Muscle layer of duodenum (tissue), 2 donors: Measurements from ENCODE around the gene OBSCN.

ENCODE experiments used
- H3K27ac ChIP-seq: one replicate; pipeline ENCODE4 v1.7.0; 2013; ENCODE audit warnings: mild to moderate bottlenecking, low read length
- H3K27me3 ChIP-seq: one replicate; pipeline ENCODE4 v1.7.0; 2013; ENCODE audit warnings: low read depth, mild to moderate bottlenecking, control low read depth, low read length
- H3K36me3 ChIP-seq, 2 donors: one replicate each; pipeline ENCODE4 v1.7.0; 2013; ENCODE audit warnings: low read length in 2 of 2, control low read depth in 1 of 2, mild to moderate bottlenecking in 1 of 2; ENCODE audit not compliant: insufficient read depth in 2 of 2, control insufficient read depth in 1 of 2
- H3K4me1 ChIP-seq, 2 donors: one replicate each; pipeline ENCODE4 v1.7.0; 2013; ENCODE audit warnings: low read length in 2 of 2, mild to moderate bottlenecking in 2 of 2, control low read depth in 1 of 2, moderate library complexity in 1 of 2; ENCODE audit not compliant: insufficient read depth in 2 of 2, control insufficient read depth in 1 of 2
- H3K4me3 ChIP-seq, 2 donors: one replicate each; pipeline ENCODE4 v1.7.0; 2013; ENCODE audit warnings: low read length in 2 of 2, low read depth in 1 of 2, mild to moderate bottlenecking in 1 of 2
- H3K9me3 ChIP-seq, 2 donors: one replicate each; pipeline ENCODE4 v1.7.0; 2013; ENCODE audit warnings: low read length in 2 of 2, control low read depth in 1 of 2, mild to moderate bottlenecking in 1 of 2; ENCODE audit not compliant: control insufficient read depth in 1 of 2
- donor health status: healthy.

OBSCN gene

GRCh38 chr1:228285661-228286504 lies 78.0 kb downstream of the OBSCN start:
- no peak overlapping the region for H3K4me3 ChIP-seq
- no peaks in the 10 kb centered on the region for H3K9me3 ChIP-seq
- peaks cover 0 to 14% of the 10 kb centered on the region in 2 donors for H3K36me3 ChIP-seq
- H3K4me1 ChIP-seq, result no peaks in the 10 kb centered on the region
- no peaks in the 10 kb centered on the region for H3K27me3 ChIP-seq
- H3K27ac ChIP-seq, result no peak overlapping the region

GRCh38 chr1:228286505-228287417 lies 78.9 kb downstream of the OBSCN start:
- Histone ChIP-seq H3K36me3 (peaks cover 0 to 13% of the 10 kb centered on the region in 2 donors), H3K4me1 (no peaks in the 10 kb centered on the region), H3K4me3 (no peak overlapping the region), H3K9me3 (no peaks in the 10 kb centered on the region), H3K27ac (no peak overlapping the region), H3K27me3 (no peaks in the 10 kb centered on the region)

GRCh38 chr1:228287541-228288425 lies 79.9 kb downstream of the OBSCN start:
- Histone ChIP-seq H3K4me3 (no peak overlapping the region), H3K27ac (no peak overlapping the region), H3K36me3 (peaks cover 0 to 3% of the 10 kb centered on the region in 2 donors), H3K27me3 (no peaks in the 10 kb centered on the region), H3K4me1 (no peaks in the 10 kb centered on the region), H3K9me3 (no peaks in the 10 kb centered on the region)

DNA sequence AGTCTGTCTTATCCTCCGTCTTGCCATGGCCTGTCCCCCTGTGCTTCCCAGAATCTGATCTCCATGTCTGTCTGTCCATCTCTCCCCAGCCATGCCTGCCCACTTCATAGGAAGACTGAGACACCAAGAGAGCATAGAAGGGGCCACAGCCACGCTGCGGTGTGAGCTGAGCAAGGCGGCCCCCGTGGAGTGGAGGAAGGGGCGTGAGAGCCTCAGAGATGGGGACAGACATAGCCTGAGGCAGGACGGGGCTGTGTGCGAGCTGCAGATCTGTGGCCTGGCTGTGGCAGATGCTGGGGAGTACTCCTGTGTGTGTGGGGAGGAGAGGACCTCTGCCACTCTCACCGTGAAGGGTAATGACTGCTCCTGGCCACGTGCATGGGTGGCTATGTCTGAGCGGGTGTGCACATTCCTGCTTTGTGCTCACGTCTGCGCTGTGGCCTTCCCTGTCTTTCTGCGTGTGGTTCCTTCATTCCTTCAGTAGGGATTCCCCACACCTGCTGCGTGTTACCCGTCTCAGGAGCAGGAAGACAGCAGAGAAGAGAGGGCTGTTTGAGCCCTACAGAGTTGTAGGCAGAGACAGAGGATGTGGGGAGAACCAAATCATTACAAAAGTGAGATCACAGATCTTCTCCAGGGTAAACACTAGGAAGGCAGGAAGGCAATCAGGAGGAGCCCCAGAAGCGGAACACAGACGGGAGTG lies 80.8 kb downstream of the OBSCN start:
- H3K9me3 ChIP-seq, result no peaks in the 10 kb centered on the region
- peaks cover 0 to under 1% of the 10 kb centered on the region in 2 donors for H3K36me3 ChIP-seq
- no peaks in the 10 kb centered on the region for H3K27me3 ChIP-seq
- H3K4me3 ChIP-seq, result no peak overlapping the region
- no peak overlapping the region for H3K27ac ChIP-seq
- no peaks in the 10 kb centered on the region for H3K4me1 ChIP-seq

- H3K36me3 ChIP-seq, result peaks cover 0 to 6% of the 10 kb centered on the region in 2 donors
- H3K4me1 ChIP-seq, result no peaks in the 10 kb centered on the region
- H3K9me3 ChIP-seq, result no peaks in the 10 kb centered on the region
- H3K27me3 ChIP-seq, result no peaks in the 10 kb centered on the region
- H3K4me3 ChIP-seq, result no peak overlapping the region
- H3K27ac ChIP-seq, result no peak overlapping the region
These were observed 81.5 kb downstream of the OBSCN start for GRCh38 chr1:228289239-228289849.

- Histone ChIP-seq H3K9me3 (no peaks in the 10 kb centered on the region), H3K27me3 (no peaks in the 10 kb centered on the region), H3K27ac (no peak overlapping the region), H3K36me3 (peaks cover 0 to 6% of the 10 kb centered on the region in 2 donors), H3K4me1 (no peaks in the 10 kb centered on the region), H3K4me3 (no peak overlapping the region)
These were observed 82.4 kb downstream of the OBSCN start for GRCh38 chr1:228289996-228290881.

GRCh38 chr1:228291906-228292608 lies 84.2 kb downstream of the OBSCN start:
- Histone ChIP-seq H3K36me3 (peaks cover 0 to 6% of the 10 kb centered on the region in 2 donors), H3K27ac (no peak overlapping the region), H3K9me3 (peaks cover 0 to 4% of the 10 kb centered on the region in 2 donors), H3K27me3 (no peaks in the 10 kb centered on the region), H3K4me1 (no peaks in the 10 kb centered on the region), H3K4me3 (no peak overlapping the region)

- H3K4me3 ChIP-seq, result no peak overlapping the region
- peaks cover 0 to 8% of the 10 kb centered on the region in 2 donors for H3K9me3 ChIP-seq
- no peak overlapping the region for H3K27ac ChIP-seq
- H3K36me3 ChIP-seq, result peaks cover 0 to 6% of the 10 kb centered on the region in 2 donors
- no peaks in the 10 kb centered on the region for H3K27me3 ChIP-seq
- H3K4me1 ChIP-seq, result no peaks in the 10 kb centered on the region
These were observed 84.7 kb downstream of the OBSCN start for GRCh38 chr1:228292609-228292911.

DNA sequence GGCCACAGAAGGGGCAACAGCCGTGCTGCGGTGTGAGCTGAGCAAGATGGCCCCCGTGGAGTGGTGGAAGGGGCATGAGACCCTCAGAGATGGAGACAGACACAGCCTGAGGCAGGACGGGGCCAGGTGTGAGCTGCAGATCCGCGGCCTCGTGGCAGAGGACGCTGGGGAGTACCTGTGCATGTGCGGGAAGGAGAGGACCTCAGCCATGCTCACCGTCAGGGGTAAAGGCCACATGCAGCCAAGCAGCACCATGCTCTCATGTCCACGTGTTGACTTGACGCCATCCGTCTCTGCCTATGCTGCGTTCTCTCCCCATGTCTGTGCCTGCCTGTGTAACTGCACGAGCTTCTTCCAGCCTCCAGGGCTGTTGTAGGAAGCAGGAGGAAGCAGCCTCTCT lies 85.5 kb downstream of the OBSCN start:
- Histone ChIP-seq H3K27ac (no peak overlapping the region), H3K9me3 (peaks cover 0 to 11% of the 10 kb centered on the region in 2 donors), H3K4me1 (no peaks in the 10 kb centered on the region), H3K36me3 (peaks cover 0 to 8% of the 10 kb centered on the region in 2 donors), H3K4me3 (no peak overlapping the region), H3K27me3 (no peaks in the 10 kb centered on the region)
